Eye (tissue), 1 donor: Measurements from ENCODE around the gene LZTFL1.
"Not testable (repeated sequence)": the region's sequence is repeated elsewhere in the genome, so short reads cannot be mapped to it uniquely, and the experiment has no call there.

Experiments used
- DNase-seq: peaks from one replicate; pipeline ENCODE4 v3.0.0-alpha.2; 2015

The LZTFL1 gene

GRCh38 chr3:45864760-45865519 is 23.0 kb upstream of the LZTFL1 start:
- no peak for DNase-seq

- no peak for DNase-seq
Measured at GRCh38 chr3:45861043-45861719, 19.3 kb upstream of the LZTFL1 start.

- no peak for DNase-seq
Measured at GRCh38 chr3:45860481-45860880, 18.6 kb upstream of the LZTFL1 start.

- no peak for DNase-seq
Measured at GRCh38 chr3:45858809-45859543, 17.1 kb upstream of the LZTFL1 start.

GRCh38 chr3:45857024-45857423 is 15.1 kb upstream of the LZTFL1 start:
- not testable (repeated sequence) for DNase-seq

GRCh38 chr3:45856323-45856722 is 14.4 kb upstream of the LZTFL1 start:
- DNase-seq: not testable (repeated sequence)

GRCh38 chr3:45852828-45853227 is 10.9 kb upstream of the LZTFL1 start:
- no peak for DNase-seq

GRCh38 chr3:45848392-45848791 is 6.5 kb upstream of the LZTFL1 start:
- DNase-seq: no peak

GRCh38 chr3:45844616-45845015 is 2.7 kb upstream of the LZTFL1 start:
- peak; percentile 87 for DNase-seq

- DNase-seq: no peak
Measured at GRCh38 chr3:45842851-45843625, 1.1 kb upstream of the LZTFL1 start.

- DNase-seq: peak; percentile 53
Measured at GRCh38 chr3:45841420-45841756, 531 bp downstream of the LZTFL1 start.

GRCh38 chr3:45838466-45838865 is 3.5 kb downstream of the LZTFL1 start:
- no peak for DNase-seq

- no peak for DNase-seq
Measured at GRCh38 chr3:45832699-45833098, 9.2 kb downstream of the LZTFL1 start.

- no peak for DNase-seq
Measured at GRCh38 chr3:45830121-45830520, 11.8 kb downstream of the LZTFL1 start.

GRCh38 chr3:45826908-45827307 is 15.0 kb downstream of the LZTFL1 start:
- DNase-seq: no peak

- no peak for DNase-seq
Measured at GRCh38 chr3:45826321-45826720, 15.6 kb downstream of the LZTFL1 start.

GRCh38 chr3:45821127-45821526 is 20.8 kb downstream of the LZTFL1 start:
- no peak for DNase-seq

GRCh38 chr3:45819543-45819942 is 22.4 kb downstream of the LZTFL1 start:
- DNase-seq: no peak

GRCh38 chr3:45817831-45818522 is 23.9 kb downstream of the LZTFL1 start:
- no peak for DNase-seq

GRCh38 chr3:45816544-45816943 is 25.4 kb downstream of the LZTFL1 start:
- no peak for DNase-seq

GRCh38 chr3:45814322-45814721 is 27.6 kb downstream of the LZTFL1 start:
- no peak for DNase-seq
